A549 (cell line): ENCODE results near the gene GALNT12. TPM values are rescaled to one million over a fixed set of nuclear protein-coding genes. Genes with fewer than 3 reads are reported as not detected.

Source experiments
- ATAC-seq, 2 experiments: fragments of 200-7000 bp in 1 of 2; fragments of >200 bp in 1 of 2; cut with Nextera tagmentation in 1 of 2; cut with Tn5 transposase in 1 of 2; 3 replicates each; pipeline versions ENCODE4 v1.8.0 to v1.9.1; 2018 to 2020; ENCODE audit warnings: mild to moderate bottlenecking in 1 of 2, moderate library complexity in 1 of 2
- CTCF ChIA-PET: fragments of 300-600 bp; sonication (Branson Sonifier 250); formaldehyde crosslinking; extraction: SDS; loops from one replicate; lab custom pipeline; 2021; ENCODE audit warnings: antibody characterized with exemption, inconsistent platforms; lab: Yijun Ruan, JAX
- POLR2A ChIA-PET: fragments of 350-600 bp; formaldehyde crosslinking; extraction: SDS; loops from one replicate; lab custom pipeline; 2021; ENCODE audit warnings: antibody characterized with exemption, inconsistent platforms; lab: Yijun Ruan, JAX
- DNase-seq, 2 experiments: peaks; one replicate each; pipeline versions ENCODE4 v3.0.0 to v3.0.0-alpha.2; 2011 to 2016; ENCODE audit warnings: low read depth in 1 of 2, low spot score in 1 of 2
- FAIRE-seq: peaks from 2 replicates; lab custom pipeline; 2011; peaks lifted over from hg19 to GRCh38; lab: Jason Lieb, UNC
- H3K27ac ChIP-seq, 2 experiments: fragments of >200 bp; sonication (Bioruptor Twin); formaldehyde crosslinking; 3 replicates each; pipeline ENCODE4 v1.5.1; 2016 to 2017
- H3K4me1 ChIP-seq: fragments of >200 bp; sonication (Bioruptor Twin); formaldehyde crosslinking; 3 replicates; pipeline ENCODE4 v1.6.1; 2016
- H3K4me2 ChIP-seq: fragments of >200 bp; sonication (Bioruptor Twin); formaldehyde crosslinking; 3 replicates; pipeline ENCODE4 v1.6.1; 2016
- H3K4me3 ChIP-seq: fragments of >200 bp; sonication (Bioruptor Twin); formaldehyde crosslinking; 3 replicates; pipeline ENCODE4 v1.5.1; 2016
- H3K9me3 ChIP-seq: fragments of >200 bp; sonication (Bioruptor Twin); formaldehyde crosslinking; 3 replicates; pipeline ENCODE4 v1.6.1; 2016
- BHLHE40 ChIP-seq: IDR thresholded peaks from 2 replicates; pipeline ENCODE4 v1.6.1; 2012; ENCODE audit warnings: low read depth, low read length, inconsistent platforms
- CBX2 ChIP-seq: fragments of 200-600 bp; sonication (generic); IDR thresholded peaks from 2 replicates; pipeline ENCODE4 v1.6.1; 2016; ENCODE audit warnings: low read depth, mild to moderate bottlenecking, borderline replicate concordance
- CBX8 ChIP-seq: fragments of 200-600 bp; sonication (generic); IDR thresholded peaks from 2 replicates; pipeline ENCODE4 v1.6.1; 2016
- CHD2 ChIP-seq: fragments of 150-350 bp; IDR thresholded peaks from 2 replicates; pipeline ENCODE4 v1.6.1; 2014; ENCODE audit warnings: low read length; ENCODE audit not compliant: partially characterized antibody
- EP300 ChIP-seq, 2 experiments: fragments of >200 bp; sonication (Bioruptor Twin); formaldehyde crosslinking; IDR thresholded peaks; 2 replicates in 1 of 2; 3 replicates in 1 of 2; pipeline ENCODE4 v1.6.1; 2016 to 2017
- FOSL2 ChIP-seq, 2 experiments: fragments of 450-650 bp in 1 of 2; fragments of >200 bp in 1 of 2; sonication (Bioruptor Twin) in 1 of 2; formaldehyde crosslinking; IDR thresholded peaks; 2 replicates each; pipeline versions ENCODE4 v1.5.0 to v1.6.1; 2016 to 2020; ENCODE audit warnings: mild to moderate bottlenecking in 1 of 2, moderate library complexity in 1 of 2
- FOXS1 ChIP-seq: fragments of 250-450 bp; sonication (Bioruptor Pico); IDR thresholded peaks from 2 replicates; pipeline ENCODE4 v1.5.0; 2020; ENCODE audit warnings: mild to moderate bottlenecking, moderate library complexity
- HDAC2 ChIP-seq: fragments of 200-600 bp; sonication (generic); IDR thresholded peaks from 2 replicates; pipeline ENCODE4 v1.6.1; 2016
- HOXA7 ChIP-seq: fragments of 250-450 bp; sonication (Bioruptor Pico); IDR thresholded peaks from 2 replicates; pipeline ENCODE4 v1.5.0; 2020; ENCODE audit warnings: mild to moderate bottlenecking, moderate library complexity
- JUN ChIP-seq, 2 experiments: fragments of >200 bp; sonication (Bioruptor Twin); formaldehyde crosslinking; IDR thresholded peaks; 2 replicates in 1 of 2; 3 replicates in 1 of 2; pipeline ENCODE4 v1.6.1; 2016 to 2017
- KDM5A ChIP-seq: fragments of 200-600 bp; sonication (generic); IDR thresholded peaks from 2 replicates; pipeline ENCODE4 v1.6.1; 2016; ENCODE audit warnings: antibody characterized with exemption, mild to moderate bottlenecking
- MAFK ChIP-seq: fragments of 450-650 bp; IDR thresholded peaks from 2 replicates; pipeline ENCODE4 v1.6.1; 2014; ENCODE audit not compliant: partially characterized antibody
- POLR2A ChIP-seq: IDR thresholded peaks from 2 replicates; pipeline ENCODE4 v1.6.1; 2012; ENCODE audit warnings: mild to moderate bottlenecking, low read length
- RAD21 ChIP-seq, 2 experiments: fragments of >200 bp in 1 of 2; sonication (Bioruptor Twin) in 1 of 2; formaldehyde crosslinking in 1 of 2; IDR thresholded peaks in 1 of 2; conservative IDR thresholded peaks in 1 of 2; 2 replicates in 1 of 2; 3 replicates in 1 of 2; pipeline ENCODE4 v1.6.1; 2012 to 2018; ENCODE audit warnings: inconsistent platforms in 1 of 2
- RNF2 ChIP-seq: fragments of 200-600 bp; sonication (generic); IDR thresholded peaks from 2 replicates; pipeline ENCODE4 v1.6.1; 2016; ENCODE audit warnings: low read depth, mild to moderate bottlenecking, antibody characterized with exemption, moderate library complexity, borderline replicate concordance
- SMC3 ChIP-seq: fragments of >200 bp; sonication (Bioruptor Twin); formaldehyde crosslinking; IDR thresholded peaks from 3 replicates; pipeline ENCODE4 v1.6.1; 2018; ENCODE audit warnings: inconsistent platforms
- ZC3H11A ChIP-seq: fragments of 450-650 bp; IDR thresholded peaks from 2 replicates; pipeline ENCODE4 v1.6.1; 2014; ENCODE audit warnings: antibody characterized with exemption, mild to moderate bottlenecking
- WGBS: methylation state at CpG from one replicate; pipeline ENCODE4 v1.1.6; 2017; ENCODE audit errors: missing lambda C conversion rate; 5-methylcytosine and 5-hydroxymethylcytosine counted together
- polyA plus RNA-seq, 4 experiments: library from polyadenylated mRNA; depleted of rRNA in 3 of 4; stranded (reverse); fragments of >200 nt; fragmentation: RNase III in 1 of 4; extraction: RNeasy Plus Mini Kit Qiagen cat#74134 plus additional on column Dnase treatment in 1 of 4; gene quantifications; 2 replicates in 3 of 4; 3 replicates in 1 of 4; pipeline ENCODE4 v1.2.3, GENCODE V29; 2011 to 2017
- TF ChIP-seq, protein P1 (sequence below): fragments of >200 bp; sonication (Bioruptor Twin); formaldehyde crosslinking; IDR thresholded peaks from 2 replicates; pipeline ENCODE4 v1.6.1; 2016
- TF ChIP-seq, protein P2 (sequence below): IDR thresholded peaks from 2 replicates; pipeline ENCODE4 v1.6.1; 2012
- TF ChIP-seq, protein P3 (sequence below): fragments of >200 bp; sonication (Bioruptor Twin); formaldehyde crosslinking; IDR thresholded peaks from 3 replicates; pipeline ENCODE4 v1.5.1; 2016
- TF ChIP-seq, protein P4 (sequence below): IDR thresholded peaks from 2 replicates; pipeline ENCODE4 v1.6.1; 2012; ENCODE audit warnings: low read depth, borderline replicate concordance
- TF ChIP-seq, protein P5 (sequence below): fragments of 150-350 bp; IDR thresholded peaks from 2 replicates; pipeline ENCODE4 v1.6.1; 2014; ENCODE audit warnings: low read depth, mild to moderate bottlenecking, low read length

The GALNT12 gene
- polyA plus RNA-seq, 2 of the 4 experiments (the other 2 are of a cell fraction) = 3.2 to 7.3 TPM

DNA sequence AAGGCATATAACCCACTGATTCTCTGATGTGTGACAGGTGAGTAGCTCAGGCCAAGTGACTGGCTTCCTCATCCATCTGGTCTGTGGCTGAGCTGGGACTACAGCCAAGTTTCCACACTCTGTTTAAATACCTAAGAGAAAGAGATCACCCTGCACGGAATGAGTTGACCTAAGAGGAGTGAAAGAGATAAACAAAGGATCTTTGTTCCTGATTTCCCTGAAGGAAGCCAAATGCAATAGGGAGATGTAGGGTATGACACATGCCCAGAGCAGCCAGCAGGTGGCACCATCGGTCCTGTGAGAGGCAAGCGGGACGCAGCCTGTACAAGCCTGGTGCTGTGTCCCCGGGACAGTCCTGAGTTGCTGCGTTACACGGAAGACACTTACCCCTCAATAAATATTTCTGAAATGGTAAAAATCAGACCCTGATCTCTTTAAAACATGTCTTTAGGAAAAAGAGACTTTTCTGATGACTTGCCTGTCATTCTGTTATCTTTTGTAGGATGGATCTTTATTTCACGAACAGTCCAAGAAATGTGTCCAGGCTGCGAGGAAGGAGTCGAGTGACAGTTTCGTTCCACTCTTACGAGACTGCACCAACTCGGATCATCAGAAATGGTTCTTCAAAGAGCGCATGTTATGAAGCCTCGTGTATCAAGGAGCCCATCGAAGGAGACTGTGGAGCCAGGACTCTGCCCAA is 41.1 kb downstream of the GALNT12 start:
- 31% methylated on average over 16 of the region's 16 CpGs for WGBS
- peak; percentile 99 to 100 for ATAC-seq
- no peaks in the 10 kb centered on the region for H3K9me3 ChIP-seq
- no peak overlapping the region for H3K4me3 ChIP-seq
- no peaks in the 10 kb centered on the region for H3K4me1 ChIP-seq
- peak overlapping the region; percentile 48 for H3K4me2 ChIP-seq
- peak; percentile 83 to 87 for DNase-seq
- ChIA-PET POLR2A (interaction anchor here (1.0 kb wide), 1 partner anchor 256 kb away, joined by 3 read pairs; no protein-coding TSS in a partner anchor), CTCF (interaction anchor here (0.6 to 10.2 kb wide), 59 partner anchors 9 to 644 kb away, joined by 3 to 118 read pairs (median 4); partner anchors contain the start of genes COL15A1 and TGFBR1)
- no peak overlapping the region; a peak in 1 of 6 replicates for H3K27ac ChIP-seq
- FAIRE-seq = no peak
- TF ChIP-seq, protein P1, sequence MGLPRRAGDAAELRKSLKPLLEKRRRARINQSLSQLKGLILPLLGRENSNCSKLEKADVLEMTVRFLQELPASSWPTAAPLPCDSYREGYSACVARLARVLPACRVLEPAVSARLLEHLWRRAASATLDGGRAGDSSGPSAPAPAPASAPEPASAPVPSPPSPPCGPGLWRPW = no peak
- TF ChIP-seq, protein P2, sequence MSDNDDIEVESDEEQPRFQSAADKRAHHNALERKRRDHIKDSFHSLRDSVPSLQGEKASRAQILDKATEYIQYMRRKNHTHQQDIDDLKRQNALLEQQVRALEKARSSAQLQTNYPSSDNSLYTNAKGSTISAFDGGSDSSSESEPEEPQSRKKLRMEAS = peak; percentile 32; the same call in 1 of the 2 replicates
- peak; percentile 87 to 95 for TF ChIP-seq RAD21 (conservative IDR thresholded peaks at IDR 0.05 in 1 of 2, IDR thresholded peaks at IDR 0.05 in 1 of 2)
- no peak for TF ChIP-seq FOSL2 (IDR thresholded peaks at IDR 0.05)
- TF ChIP-seq FOSL2 (CRISPR knock-in tag; IDR thresholded peaks at IDR 0.05) = 0 out of 2 replicates have a peak, but pooled peaks have one; percentile 23
- peak; percentile 85 for TF ChIP-seq SMC3
- TF ChIP-seq, protein P3, sequence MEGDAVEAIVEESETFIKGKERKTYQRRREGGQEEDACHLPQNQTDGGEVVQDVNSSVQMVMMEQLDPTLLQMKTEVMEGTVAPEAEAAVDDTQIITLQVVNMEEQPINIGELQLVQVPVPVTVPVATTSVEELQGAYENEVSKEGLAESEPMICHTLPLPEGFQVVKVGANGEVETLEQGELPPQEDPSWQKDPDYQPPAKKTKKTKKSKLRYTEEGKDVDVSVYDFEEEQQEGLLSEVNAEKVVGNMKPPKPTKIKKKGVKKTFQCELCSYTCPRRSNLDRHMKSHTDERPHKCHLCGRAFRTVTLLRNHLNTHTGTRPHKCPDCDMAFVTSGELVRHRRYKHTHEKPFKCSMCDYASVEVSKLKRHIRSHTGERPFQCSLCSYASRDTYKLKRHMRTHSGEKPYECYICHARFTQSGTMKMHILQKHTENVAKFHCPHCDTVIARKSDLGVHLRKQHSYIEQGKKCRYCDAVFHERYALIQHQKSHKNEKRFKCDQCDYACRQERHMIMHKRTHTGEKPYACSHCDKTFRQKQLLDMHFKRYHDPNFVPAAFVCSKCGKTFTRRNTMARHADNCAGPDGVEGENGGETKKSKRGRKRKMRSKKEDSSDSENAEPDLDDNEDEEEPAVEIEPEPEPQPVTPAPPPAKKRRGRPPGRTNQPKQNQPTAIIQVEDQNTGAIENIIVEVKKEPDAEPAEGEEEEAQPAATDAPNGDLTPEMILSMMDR = peak; percentile 93
- TF ChIP-seq FOXS1 = no peak

DNA sequence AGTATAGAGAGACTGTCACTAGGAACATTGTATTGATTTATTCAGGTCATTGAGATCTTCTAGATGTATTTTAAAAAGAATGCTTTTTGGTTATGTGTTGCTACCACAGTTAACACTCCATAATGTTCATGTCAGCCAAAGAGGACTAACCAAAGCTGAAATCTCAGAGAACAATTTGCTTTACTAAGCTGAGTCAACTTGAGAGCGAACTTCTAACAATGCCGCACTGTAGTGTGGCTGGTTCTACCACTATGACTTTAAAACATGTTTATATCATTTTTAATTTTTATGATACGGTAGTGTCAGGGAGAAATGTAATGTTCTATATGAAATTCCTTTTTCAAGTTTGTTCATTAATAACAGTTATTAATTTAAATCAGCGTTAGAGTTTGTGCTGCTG is 42.1 kb downstream of the GALNT12 start:
- Histone ChIP-seq H3K9me3 (no peaks in the 10 kb centered on the region), H3K4me3 (no peak overlapping the region), H3K4me2 (no peak overlapping the region), H3K4me1 (no peaks in the 10 kb centered on the region)
- FAIRE-seq (no peak), DNase-seq (no peak), ATAC-seq (no peak)
- POLR2A ChIA-PET = no interaction called here
- 89% methylated on average over 4 of the region's 4 CpGs for WGBS
- TF ChIP-seq, protein P4, sequence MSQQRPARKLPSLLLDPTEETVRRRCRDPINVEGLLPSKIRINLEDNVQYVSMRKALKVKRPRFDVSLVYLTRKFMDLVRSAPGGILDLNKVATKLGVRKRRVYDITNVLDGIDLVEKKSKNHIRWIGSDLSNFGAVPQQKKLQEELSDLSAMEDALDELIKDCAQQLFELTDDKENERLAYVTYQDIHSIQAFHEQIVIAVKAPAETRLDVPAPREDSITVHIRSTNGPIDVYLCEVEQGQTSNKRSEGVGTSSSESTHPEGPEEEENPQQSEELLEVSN = no peak
- TF ChIP-seq CBX8 (no peak), HDAC2 (no peak), CBX2 (no peak), HOXA7 (CRISPR knock-in tag) (no peak), JUN (IDR thresholded peaks at IDR 0.05) (no peak), MAFK (no peak), EP300 (IDR thresholded peaks at IDR 0.05) (no peak), RNF2 (no peak), CHD2 (no peak), ZC3H11A (no peak), POLR2A (no peak), BHLHE40 (no peak), KDM5A (no peak)
- TF ChIP-seq, protein P3 = no peak
- TF ChIP-seq, protein P2 = no peak
- TF ChIP-seq, protein P5, sequence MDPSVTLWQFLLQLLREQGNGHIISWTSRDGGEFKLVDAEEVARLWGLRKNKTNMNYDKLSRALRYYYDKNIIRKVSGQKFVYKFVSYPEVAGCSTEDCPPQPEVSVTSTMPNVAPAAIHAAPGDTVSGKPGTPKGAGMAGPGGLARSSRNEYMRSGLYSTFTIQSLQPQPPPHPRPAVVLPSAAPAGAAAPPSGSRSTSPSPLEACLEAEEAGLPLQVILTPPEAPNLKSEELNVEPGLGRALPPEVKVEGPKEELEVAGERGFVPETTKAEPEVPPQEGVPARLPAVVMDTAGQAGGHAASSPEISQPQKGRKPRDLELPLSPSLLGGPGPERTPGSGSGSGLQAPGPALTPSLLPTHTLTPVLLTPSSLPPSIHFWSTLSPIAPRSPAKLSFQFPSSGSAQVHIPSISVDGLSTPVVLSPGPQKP = no peak
- TF ChIP-seq, all 56 proteins: peak for 0
- H3K27ac ChIP-seq = no peak overlapping the region
- CTCF ChIA-PET = interaction anchor here (0.6 to 10.2 kb wide), 25 partner anchors 8 to 301 kb away, joined by 3 to 118 read pairs (median 5); partner anchors contain the start of gene TGFBR1
